GM18507 (cell line): Measurements from ENCODE around the gene TRPV2.
A peak's percentile ranks its signal among the peaks of the same experiment; 100 is the strongest.
"Not testable (repeated sequence)": the region's sequence is repeated elsewhere in the genome, so short reads cannot be mapped to it uniquely, and the experiment has no call there.

Experiments used
- DNase-seq: peaks from one replicate; pipeline ENCODE4 v3.0.0; 2011; ENCODE audit warnings: low read depth; ENCODE audit not compliant: insufficient read length; ENCODE audit errors: extremely low spot score
- FAIRE-seq: peaks from 2 replicates; lab custom pipeline; 2011; peaks lifted over from hg19 to GRCh38; lab: Jason Lieb, UNC

The TRPV2 gene

GRCh38 chr17:16398270-16399267, 16.8 kb upstream of the TRPV2 start:
- FAIRE-seq (peak; percentile 67), DNase-seq (no peak)

- not testable (repeated sequence) for DNase-seq, FAIRE-seq
These were observed 11.5 kb upstream of the TRPV2 start for GRCh38 chr17:16403847-16404246.

- DNase-seq, result no peak
- peak; percentile 68 for FAIRE-seq
These were observed 8.4 kb upstream of the TRPV2 start for GRCh38 chr17:16406742-16407674.

GRCh38 chr17:16407911-16408588, 7.3 kb upstream of the TRPV2 start:
- DNase-seq (peak; percentile 80), FAIRE-seq (peak; percentile 99)

- DNase-seq (no peak), FAIRE-seq (no peak)
These were observed 2.0 kb downstream of the TRPV2 start for GRCh38 chr17:16417399-16417798.

- FAIRE-seq (no peak), DNase-seq (no peak)
These were observed 2.7 kb downstream of the TRPV2 start for GRCh38 chr17:16417896-16418684.

- FAIRE-seq (peak; percentile 38), DNase-seq (no peak)
These were observed 3.3 kb downstream of the TRPV2 start for GRCh38 chr17:16418685-16419068.

GRCh38 chr17:16419074-16419928, 3.9 kb downstream of the TRPV2 start:
- DNase-seq (no peak), FAIRE-seq (peak; percentile 89)

- peak; percentile 64 for FAIRE-seq
- DNase-seq, result no peak
These were observed 4.5 kb downstream of the TRPV2 start for GRCh38 chr17:16419929-16420271.

- DNase-seq, result no peak
- no peak for FAIRE-seq
These were observed 7.0 kb downstream of the TRPV2 start for GRCh38 chr17:16422416-16422815.

GRCh38 chr17:16423226-16423872, 8.0 kb downstream of the TRPV2 start:
- DNase-seq (no peak), FAIRE-seq (no peak)

GRCh38 chr17:16425202-16425601, 9.8 kb downstream of the TRPV2 start:
- FAIRE-seq, result no peak
- no peak for DNase-seq

GRCh38 chr17:16425698-16426659, 10.6 kb downstream of the TRPV2 start:
- DNase-seq, result no peak
- FAIRE-seq, result no peak

DNA sequence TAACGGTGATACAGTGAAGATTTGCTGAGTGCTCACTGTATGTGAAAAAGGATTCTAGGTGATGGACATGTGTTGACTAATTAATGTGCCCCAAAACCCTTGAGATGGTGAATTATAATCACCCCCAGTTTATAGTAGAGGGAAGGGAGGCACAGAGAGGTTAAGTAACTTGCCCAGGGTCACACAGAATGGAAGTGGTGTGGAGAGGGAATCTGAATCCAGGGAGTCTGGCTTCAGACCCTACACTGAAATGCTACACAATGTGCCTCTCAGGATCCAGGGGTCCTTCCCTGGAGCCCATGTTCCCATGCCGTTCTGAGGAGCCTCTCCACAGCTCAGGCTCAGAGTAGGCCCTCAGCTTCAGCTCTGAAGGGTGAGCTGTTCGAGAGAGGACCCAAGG, 11.6 kb downstream of the TRPV2 start:
- DNase-seq (no peak), FAIRE-seq (no peak)

DNA sequence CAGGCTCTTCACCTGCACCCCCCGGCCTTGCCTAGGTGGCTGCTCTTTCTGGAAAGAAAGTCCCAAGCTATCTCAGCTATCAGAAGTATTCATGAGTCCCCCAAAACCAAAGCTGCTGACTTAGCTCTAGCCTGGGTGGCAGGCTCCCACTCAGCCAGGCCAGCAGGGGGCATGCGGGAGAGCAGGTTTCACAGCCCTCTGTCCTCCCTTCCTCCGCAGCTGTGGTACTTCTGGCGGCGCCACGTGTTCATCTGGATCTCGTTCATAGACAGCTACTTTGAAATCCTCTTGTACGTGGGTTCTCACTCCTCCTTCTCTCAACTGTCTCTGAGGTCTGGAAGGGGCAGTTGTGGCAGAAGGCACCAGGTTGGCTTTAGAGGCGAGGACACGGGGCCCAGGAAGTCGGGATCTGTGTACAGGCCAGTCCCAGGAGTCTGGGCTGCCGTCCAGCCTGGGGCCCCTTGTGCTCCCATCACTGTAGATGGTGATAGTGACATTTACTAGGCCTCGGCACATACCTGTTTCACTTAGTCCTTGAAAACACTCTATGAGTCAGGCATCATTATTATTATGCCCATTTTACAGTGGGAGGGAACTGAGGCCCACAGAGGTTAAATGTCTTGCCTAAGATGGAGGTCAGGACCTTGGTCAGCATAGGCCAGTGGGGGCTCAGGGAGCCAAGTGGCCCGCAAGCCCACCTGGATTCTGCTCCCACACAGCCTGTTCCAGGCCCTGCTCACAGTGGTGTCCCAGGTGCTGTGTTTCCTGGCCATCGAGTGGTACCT, 12.9 kb downstream of the TRPV2 start:
- no peak for DNase-seq
- peak; percentile 59 for FAIRE-seq

DNA sequence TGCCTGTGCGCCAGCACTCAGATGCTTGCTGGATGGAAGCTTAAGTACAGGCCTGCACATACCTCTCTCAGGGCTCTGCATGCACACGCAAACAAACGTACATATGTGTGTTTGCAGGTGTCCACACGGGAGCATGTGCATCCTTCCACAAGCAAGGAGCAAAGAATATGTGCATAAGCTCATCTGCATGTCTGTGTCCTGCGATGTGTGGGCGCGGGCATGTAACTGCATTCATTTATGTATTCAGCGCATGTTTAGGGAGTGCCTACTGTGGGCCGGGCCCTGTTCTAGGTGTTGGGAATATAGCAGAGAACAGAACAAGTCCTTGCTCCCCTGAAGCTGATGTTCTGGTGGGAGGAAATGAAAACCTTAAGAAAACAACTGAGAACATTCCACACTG, 13.7 kb downstream of the TRPV2 start:
- DNase-seq, result no peak
- FAIRE-seq, result no peak
